ENCODE results near the gene RBL1. TPM values are rescaled to one million over a fixed set of nuclear protein-coding genes. Genes with fewer than 3 reads are reported as not detected.

RBL1 gene
- polyA plus RNA-seq, 1 donor from 2014 or later, result 5.1 TPM

DNA sequence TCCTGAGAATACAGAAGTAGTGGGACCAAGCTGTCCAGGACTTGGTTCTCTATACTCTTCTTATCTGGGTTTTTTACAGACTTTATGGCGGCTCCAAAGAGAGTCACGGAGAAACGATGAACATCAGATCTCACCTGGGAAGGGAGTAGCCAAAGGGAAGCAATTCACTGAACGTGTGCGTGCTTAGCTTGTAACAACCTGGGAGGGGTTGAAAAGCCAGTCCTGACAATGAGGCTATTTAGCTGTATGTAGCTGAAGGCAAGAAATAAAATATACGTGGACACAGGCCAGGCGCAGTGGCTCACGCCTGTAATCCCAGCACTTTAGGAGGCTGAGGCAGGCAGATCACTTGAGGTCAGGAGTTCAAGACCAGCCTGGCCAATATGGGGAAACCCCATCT is 18.2 kb upstream of the RBL1 start:
- no peak for TF ChIP-seq EP300 (conservative IDR thresholded peaks at IDR 0.05; ENCODE audit: poor library complexity, severe bottlenecking)
- TF ChIP-seq EZH2 (IDR thresholded peaks at IDR 0.05; ENCODE audit: borderline replicate concordance, insufficient read depth, low read length, poor library complexity, severe bottlenecking), result no peak
- TF ChIP-seq RAD21 (conservative IDR thresholded peaks at IDR 0.05), result no peak
- no peak for TF ChIP-seq TAF1 (IDR thresholded peaks at IDR 0.05; ENCODE audit: low read depth)
- no peak for TF ChIP-seq POLR2AphosphoS5 (IDR thresholded peaks at IDR 0.05)
- TF ChIP-seq SMC3 (conservative IDR thresholded peaks at IDR 0.05; ENCODE audit: poor library complexity), result no peak
- TF ChIP-seq, protein P1, sequence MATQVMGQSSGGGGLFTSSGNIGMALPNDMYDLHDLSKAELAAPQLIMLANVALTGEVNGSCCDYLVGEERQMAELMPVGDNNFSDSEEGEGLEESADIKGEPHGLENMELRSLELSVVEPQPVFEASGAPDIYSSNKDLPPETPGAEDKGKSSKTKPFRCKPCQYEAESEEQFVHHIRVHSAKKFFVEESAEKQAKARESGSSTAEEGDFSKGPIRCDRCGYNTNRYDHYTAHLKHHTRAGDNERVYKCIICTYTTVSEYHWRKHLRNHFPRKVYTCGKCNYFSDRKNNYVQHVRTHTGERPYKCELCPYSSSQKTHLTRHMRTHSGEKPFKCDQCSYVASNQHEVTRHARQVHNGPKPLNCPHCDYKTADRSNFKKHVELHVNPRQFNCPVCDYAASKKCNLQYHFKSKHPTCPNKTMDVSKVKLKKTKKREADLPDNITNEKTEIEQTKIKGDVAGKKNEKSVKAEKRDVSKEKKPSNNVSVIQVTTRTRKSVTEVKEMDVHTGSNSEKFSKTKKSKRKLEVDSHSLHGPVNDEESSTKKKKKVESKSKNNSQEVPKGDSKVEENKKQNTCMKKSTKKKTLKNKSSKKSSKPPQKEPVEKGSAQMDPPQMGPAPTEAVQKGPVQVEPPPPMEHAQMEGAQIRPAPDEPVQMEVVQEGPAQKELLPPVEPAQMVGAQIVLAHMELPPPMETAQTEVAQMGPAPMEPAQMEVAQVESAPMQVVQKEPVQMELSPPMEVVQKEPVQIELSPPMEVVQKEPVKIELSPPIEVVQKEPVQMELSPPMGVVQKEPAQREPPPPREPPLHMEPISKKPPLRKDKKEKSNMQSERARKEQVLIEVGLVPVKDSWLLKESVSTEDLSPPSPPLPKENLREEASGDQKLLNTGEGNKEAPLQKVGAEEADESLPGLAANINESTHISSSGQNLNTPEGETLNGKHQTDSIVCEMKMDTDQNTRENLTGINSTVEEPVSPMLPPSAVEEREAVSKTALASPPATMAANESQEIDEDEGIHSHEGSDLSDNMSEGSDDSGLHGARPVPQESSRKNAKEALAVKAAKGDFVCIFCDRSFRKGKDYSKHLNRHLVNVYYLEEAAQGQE (IDR thresholded peaks at IDR 0.05; ENCODE audit: borderline replicate concordance), result no peak
- TF ChIP-seq, protein P2, sequence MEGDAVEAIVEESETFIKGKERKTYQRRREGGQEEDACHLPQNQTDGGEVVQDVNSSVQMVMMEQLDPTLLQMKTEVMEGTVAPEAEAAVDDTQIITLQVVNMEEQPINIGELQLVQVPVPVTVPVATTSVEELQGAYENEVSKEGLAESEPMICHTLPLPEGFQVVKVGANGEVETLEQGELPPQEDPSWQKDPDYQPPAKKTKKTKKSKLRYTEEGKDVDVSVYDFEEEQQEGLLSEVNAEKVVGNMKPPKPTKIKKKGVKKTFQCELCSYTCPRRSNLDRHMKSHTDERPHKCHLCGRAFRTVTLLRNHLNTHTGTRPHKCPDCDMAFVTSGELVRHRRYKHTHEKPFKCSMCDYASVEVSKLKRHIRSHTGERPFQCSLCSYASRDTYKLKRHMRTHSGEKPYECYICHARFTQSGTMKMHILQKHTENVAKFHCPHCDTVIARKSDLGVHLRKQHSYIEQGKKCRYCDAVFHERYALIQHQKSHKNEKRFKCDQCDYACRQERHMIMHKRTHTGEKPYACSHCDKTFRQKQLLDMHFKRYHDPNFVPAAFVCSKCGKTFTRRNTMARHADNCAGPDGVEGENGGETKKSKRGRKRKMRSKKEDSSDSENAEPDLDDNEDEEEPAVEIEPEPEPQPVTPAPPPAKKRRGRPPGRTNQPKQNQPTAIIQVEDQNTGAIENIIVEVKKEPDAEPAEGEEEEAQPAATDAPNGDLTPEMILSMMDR (IDR thresholded peaks at IDR 0.05; ENCODE audit: poor library complexity, severe bottlenecking), result no peak
- no peak for TF ChIP-seq MXI1 (conservative IDR thresholded peaks at IDR 0.05; ENCODE audit: poor library complexity, severe bottlenecking)
- no peak overlapping the region for H3K27ac ChIP-seq (ENCODE audit: low read length)
- H3K9ac ChIP-seq (ENCODE audit: low read length), result no peak overlapping the region
- H3K27me3 ChIP-seq (ENCODE audit: insufficient read depth, low read depth, low read length), result no peaks in the 10 kb centered on the region
- no peak overlapping the region for H3K4me2 ChIP-seq (ENCODE audit: low read length)
- no peaks in the 10 kb centered on the region for H3F3A ChIP-seq (ENCODE audit: insufficient read depth, low read length, poor library complexity, severe bottlenecking)
- H3K4me3 ChIP-seq (ENCODE audit: low read length), result no peak overlapping the region
- H4K20me1 ChIP-seq (ENCODE audit: insufficient read depth), result no peaks in the 10 kb centered on the region
- no peaks in the 10 kb centered on the region for H3K9me3 ChIP-seq (ENCODE audit: low read length)
- H3K79me2 ChIP-seq (replicated peaks; ENCODE audit: insufficient read depth, low read length), result no peaks in the 10 kb centered on the region
- no peaks in the 10 kb centered on the region for H3K9me2 ChIP-seq (ENCODE audit: insufficient read depth, low read length)
- H2AFZ ChIP-seq (ENCODE audit: low read depth, low read length), result no peak overlapping the region
- no peaks in the 10 kb centered on the region for H3K36me3 ChIP-seq (ENCODE audit: insufficient read depth, low read length)

DNA sequence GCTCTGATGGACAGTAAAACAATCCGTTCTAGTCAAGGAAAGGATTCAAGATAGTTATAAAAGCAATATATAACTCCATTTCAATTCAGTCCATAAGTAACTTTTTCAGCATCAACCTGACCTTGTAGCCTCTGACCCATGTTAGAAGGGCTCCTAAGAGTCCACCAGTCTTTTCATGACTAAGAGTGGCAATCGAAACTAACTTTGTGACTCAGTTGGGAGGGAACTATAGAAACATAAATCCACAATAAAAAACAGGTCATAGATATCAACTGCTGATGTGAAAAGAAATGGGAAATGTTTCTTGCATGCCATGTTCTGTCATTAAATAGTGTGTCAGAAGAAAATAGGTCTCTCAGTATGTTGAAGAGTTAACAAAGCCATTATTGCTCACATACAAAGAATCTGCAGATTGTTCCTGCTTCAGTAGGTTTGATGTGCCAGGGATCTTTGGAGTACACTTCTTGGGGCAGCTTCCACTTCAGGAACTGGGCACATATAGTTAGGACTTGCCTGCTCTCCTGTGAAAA is 16.2 kb upstream of the RBL1 start:
- Histone ChIP-seq H3K9me3 (ENCODE audit: low read length) (no peaks in the 10 kb centered on the region), H3K36me3 (ENCODE audit: insufficient read depth, low read length) (no peaks in the 10 kb centered on the region), H3K79me2 (replicated peaks; ENCODE audit: insufficient read depth, low read length) (no peaks in the 10 kb centered on the region), H3F3A (ENCODE audit: insufficient read depth, low read length, poor library complexity, severe bottlenecking) (no peaks in the 10 kb centered on the region), H3K27ac (ENCODE audit: low read length) (no peak overlapping the region), H2AFZ (ENCODE audit: low read depth, low read length) (no peak overlapping the region), H3K9ac (ENCODE audit: low read length) (no peak overlapping the region), H3K4me2 (ENCODE audit: low read length) (no peak overlapping the region), H3K9me2 (ENCODE audit: insufficient read depth, low read length) (no peaks in the 10 kb centered on the region), H3K4me3 (ENCODE audit: low read length) (no peak overlapping the region), H3K27me3 (ENCODE audit: insufficient read depth, low read depth, low read length) (no peaks in the 10 kb centered on the region), H4K20me1 (ENCODE audit: insufficient read depth) (no peaks in the 10 kb centered on the region)
- TF ChIP-seq TAF1 (IDR thresholded peaks at IDR 0.05; ENCODE audit: low read depth), result no peak

DNA sequence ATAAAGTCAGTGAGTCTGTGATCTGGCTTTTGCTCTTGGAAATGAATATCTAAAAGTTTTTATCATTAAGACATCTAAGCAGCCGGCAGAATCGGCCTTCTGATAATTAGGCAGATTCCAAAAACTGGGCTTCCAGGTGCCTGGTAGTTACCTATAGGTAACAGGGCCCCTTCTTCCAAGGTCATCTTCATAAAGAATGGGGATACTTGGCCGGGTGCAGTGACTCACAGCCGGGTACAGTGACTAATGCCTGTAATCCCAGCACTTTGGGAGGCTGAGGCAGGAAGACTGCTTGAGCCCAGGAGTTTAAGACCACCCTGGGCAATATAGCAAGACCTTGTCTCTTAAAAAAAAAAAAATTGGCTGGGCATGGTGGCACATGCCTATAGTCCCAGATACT is 12.9 kb upstream of the RBL1 start:
- H3K27me3 ChIP-seq (ENCODE audit: insufficient read depth, low read depth, low read length), result no peaks in the 10 kb centered on the region
- no peaks in the 10 kb centered on the region for H3K9me2 ChIP-seq (ENCODE audit: insufficient read depth, low read length)
- H3F3A ChIP-seq (ENCODE audit: insufficient read depth, low read length, poor library complexity, severe bottlenecking), result no peaks in the 10 kb centered on the region
- H3K9ac ChIP-seq (ENCODE audit: low read length), result no peak overlapping the region
- no peak overlapping the region for H3K4me2 ChIP-seq (ENCODE audit: low read length)
- no peak for TF ChIP-seq SMC3 (conservative IDR thresholded peaks at IDR 0.05; ENCODE audit: poor library complexity)
- no peak for TF ChIP-seq EP300 (conservative IDR thresholded peaks at IDR 0.05; ENCODE audit: poor library complexity, severe bottlenecking)
- no peak for TF ChIP-seq EZH2 (IDR thresholded peaks at IDR 0.05; ENCODE audit: borderline replicate concordance, insufficient read depth, low read length, poor library complexity, severe bottlenecking)
- no peak for TF ChIP-seq RAD21 (conservative IDR thresholded peaks at IDR 0.05)
- TF ChIP-seq, protein P1 (IDR thresholded peaks at IDR 0.05; ENCODE audit: borderline replicate concordance), result no peak
- TF ChIP-seq TAF1 (IDR thresholded peaks at IDR 0.05; ENCODE audit: low read depth), result no peak
- no peaks in the 10 kb centered on the region for H3K9me3 ChIP-seq (ENCODE audit: low read length)
- no peak overlapping the region for H2AFZ ChIP-seq (ENCODE audit: low read depth, low read length)
- H3K27ac ChIP-seq (ENCODE audit: low read length), result no peak overlapping the region
- no peaks in the 10 kb centered on the region for H3K36me3 ChIP-seq (ENCODE audit: insufficient read depth, low read length)
- no peak overlapping the region for H3K4me3 ChIP-seq (ENCODE audit: low read length)
- H4K20me1 ChIP-seq (ENCODE audit: insufficient read depth), result no peaks in the 10 kb centered on the region
- no peaks in the 10 kb centered on the region for H3K79me2 ChIP-seq (replicated peaks; ENCODE audit: insufficient read depth, low read length)

Measured in neural cell (in vitro differentiated cells).